HG02852 (cell line): Measurements from ENCODE around the gene FOXG1.

Source experiments
- ATAC-seq: cut with Tn5 transposase; IDR thresholded peaks from one replicate; pipeline ENCODE4 v1.9.1; 2021; ENCODE audit warnings: mild to moderate bottlenecking, moderate library complexity; ENCODE audit not compliant: unreplicated experiment

Gene FOXG1

GRCh38 chr14:28761438-28762291 is 4.9 kb upstream of the FOXG1 start:
- no peak for ATAC-seq

DNA sequence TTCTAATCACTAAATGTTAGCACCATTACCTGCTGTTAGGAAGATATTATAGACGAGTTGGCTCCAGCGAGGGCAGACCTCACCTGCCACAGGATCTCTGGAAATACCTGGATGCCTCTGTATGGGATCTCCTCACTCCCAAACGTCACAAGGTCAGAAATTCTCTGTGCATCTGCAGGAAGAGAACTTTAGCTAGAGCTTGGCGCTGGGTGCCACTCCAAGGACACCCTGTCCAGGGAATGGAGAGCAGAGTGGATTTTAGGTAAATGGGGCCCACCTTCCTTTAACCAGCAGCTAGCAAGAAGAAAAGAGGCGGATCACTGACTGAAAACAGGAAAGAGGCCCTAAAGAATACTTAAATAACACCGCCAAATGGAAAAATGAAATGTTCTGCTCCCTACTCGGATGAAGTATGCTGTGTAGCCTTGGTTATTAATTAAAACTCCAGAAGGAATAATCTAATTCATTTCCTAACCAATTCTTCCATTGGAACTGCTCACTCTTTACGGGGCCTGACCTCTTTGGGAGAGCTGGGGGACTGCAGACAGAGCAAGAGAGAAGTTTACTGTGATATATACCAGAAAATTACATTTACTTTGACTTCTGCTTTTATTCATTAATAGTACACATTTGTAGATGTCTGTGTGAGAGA is 4.2 kb upstream of the FOXG1 start:
- no peak for ATAC-seq

DNA sequence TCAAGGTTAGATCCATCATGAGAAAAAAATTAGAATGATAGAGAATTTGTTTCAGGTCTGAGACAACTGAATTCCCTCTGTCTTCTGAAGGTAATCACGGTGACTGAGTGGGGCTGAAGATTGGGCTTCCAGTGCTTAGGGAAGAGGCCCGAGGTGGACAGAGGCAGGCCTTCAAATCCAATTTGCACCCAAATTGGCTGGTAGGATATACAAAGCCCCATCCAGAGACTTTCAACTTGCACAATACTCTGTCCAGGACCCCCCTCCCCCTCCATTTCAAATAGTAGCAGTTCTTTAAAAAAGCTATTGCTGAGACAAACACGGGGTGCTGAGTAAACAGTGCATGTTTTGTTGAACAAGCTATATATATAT is 3.6 kb upstream of the FOXG1 start:
- no peak for ATAC-seq

DNA sequence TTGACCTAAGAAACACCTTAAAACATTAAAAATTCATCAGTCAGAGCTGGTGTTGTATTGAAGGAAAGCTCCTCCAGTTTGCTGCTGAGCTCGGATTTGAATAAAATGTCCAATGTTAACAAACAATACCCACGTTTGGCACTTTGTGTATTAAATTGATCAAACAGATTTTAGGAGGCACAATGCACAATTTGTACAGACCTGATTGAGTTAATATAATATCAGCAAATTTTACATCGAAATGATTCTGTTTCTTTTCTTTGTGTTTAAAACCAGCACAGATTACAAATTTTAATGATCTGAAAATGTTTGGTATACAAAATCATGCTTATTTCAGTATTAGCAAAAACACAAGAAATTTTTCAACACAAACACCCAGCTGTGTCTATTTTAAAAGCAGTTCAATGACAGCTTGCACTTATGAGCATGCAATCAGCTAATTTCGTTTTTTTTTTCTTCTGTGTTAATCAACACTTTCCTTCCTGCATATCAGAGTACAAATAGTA is 2.8 kb upstream of the FOXG1 start:
- no peak for ATAC-seq

DNA sequence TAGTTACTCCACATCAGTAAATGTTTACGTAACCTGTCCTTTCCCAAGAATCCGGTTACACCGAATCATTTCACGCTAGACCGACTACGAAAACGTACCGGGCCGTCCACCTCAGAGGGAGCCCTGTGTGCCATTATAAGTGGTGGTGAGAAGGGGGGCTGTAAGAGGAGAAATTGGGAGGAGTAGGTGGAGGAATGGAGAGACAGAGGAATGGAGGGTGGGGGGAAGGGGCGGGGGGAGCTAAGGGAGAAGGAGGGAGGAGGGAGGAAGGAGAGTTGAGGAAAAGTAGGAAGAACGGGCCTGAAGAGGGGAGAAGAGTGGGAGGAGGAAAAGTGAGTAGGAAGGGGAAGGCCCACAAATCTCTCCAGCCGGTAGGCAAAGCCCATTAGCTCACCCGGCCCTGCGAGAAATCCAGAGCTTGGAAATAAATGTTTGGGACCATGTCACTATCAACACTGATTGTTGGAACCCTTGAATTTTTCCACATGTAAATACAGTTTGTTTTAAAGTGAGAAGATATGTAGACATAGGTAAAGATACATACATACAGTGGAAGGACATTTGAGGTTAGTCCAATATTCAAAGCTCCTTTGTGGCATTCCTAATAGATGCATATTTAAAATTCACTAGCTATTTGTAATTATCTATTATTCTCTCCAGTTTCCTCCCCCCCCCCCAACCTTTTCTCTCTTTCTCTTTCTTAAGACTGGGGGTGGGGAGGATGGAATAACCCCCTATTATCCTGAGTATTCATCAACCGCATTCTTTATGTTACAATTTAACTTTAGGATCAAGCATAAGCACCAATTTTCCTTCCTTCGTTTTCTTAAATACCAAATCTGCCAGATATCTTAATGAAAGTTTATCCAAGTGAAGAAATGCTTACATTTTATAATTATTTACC is 2.1 kb upstream of the FOXG1 start:
- ATAC-seq, result no peak

GRCh38 chr14:28765169-28765830 is 1.3 kb upstream of the FOXG1 start:
- ATAC-seq, result no peak

GRCh38 chr14:28765831-28766468 is 637 bp upstream of the FOXG1 start:
- ATAC-seq, result no peak

DNA sequence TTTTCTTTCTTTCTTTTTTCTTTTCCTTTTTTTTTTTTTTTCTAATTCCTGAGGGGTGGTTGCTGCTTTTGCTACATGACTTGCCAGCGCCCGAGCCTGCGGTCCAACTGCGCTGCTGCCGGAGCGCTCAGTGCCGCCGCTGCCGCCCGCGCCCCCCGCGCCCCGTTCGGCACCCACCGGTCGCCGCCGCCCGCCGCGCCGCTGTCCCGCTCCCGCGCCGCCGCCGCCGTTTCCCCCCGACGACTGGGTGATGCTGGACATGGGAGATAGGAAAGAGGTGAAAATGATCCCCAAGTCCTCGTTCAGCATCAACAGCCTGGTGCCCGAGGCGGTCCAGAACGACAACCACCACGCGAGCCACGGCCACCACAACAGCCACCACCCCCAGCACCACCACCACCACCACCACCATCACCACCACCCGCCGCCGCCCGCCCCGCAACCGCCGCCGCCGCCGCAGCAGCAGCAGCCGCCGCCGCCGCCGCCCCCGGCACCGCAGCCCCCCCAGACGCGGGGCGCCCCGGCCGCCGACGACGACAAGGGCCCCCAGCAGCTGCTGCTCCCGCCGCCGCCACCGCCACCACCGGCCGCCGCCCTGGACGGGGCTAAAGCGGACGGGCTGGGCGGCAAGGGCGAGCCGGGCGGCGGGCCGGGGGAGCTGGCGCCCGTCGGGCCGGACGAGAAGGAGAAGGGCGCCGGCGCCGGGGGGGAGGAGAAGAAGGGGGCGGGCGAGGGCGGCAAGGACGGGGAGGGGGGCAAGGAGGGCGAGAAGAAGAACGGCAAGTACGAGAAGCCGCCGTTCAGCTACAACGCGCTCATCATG is 654 bp downstream of the FOXG1 start:
- no peak for ATAC-seq

- no peak for ATAC-seq
These were observed 1.5 kb downstream of the FOXG1 start for GRCh38 chr14:28767853-28768741.

DNA sequence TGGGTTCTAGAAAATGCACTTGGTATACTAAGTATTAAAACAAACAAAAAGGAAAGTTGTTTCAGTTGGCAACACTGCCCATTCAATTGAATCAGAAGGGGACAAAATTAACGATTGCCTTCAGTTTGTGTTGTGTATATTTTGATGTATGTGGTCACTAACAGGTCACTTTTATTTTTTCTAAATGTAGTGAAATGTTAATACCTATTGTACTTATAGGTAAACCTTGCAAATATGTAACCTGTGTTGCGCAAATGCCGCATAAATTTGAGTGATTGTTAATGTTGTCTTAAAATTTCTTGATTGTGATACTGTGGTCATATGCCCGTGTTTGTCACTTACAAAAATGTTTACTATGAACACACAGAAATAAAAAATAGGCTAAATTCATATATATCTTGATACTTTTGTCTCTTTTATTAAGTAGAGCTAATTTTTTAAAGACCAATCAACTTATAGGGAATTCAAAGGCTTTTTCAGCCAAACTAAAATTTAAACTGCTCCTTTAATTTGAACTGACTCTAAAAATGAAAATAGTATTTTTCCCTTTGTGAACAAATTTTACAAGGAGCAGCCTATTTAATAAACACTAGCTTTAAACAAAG is 2.8 kb downstream of the FOXG1 start:
- no peak for ATAC-seq

- ATAC-seq, result no peak
These were observed 3.5 kb downstream of the FOXG1 start for GRCh38 chr14:28770061-28770460.

DNA sequence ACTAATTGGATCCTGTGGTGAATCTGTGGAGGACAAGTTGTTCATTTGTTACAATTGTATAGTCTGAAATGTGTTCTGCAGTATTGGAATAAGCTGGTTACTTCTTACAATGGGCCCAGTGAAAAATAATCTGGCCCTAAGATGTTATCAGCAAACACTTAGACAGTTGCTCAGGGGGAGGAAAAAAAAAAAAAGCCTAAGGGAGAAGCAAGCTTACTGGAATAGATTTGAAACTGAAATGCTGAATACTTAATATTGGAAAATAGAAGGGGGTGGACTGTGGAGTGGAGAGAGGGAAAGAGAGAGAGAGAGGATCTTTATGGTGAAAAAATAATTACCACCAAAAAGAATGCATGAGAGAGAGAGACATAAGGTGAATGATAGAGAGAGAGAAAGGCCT is 4.0 kb downstream of the FOXG1 start:
- no peak for ATAC-seq

DNA sequence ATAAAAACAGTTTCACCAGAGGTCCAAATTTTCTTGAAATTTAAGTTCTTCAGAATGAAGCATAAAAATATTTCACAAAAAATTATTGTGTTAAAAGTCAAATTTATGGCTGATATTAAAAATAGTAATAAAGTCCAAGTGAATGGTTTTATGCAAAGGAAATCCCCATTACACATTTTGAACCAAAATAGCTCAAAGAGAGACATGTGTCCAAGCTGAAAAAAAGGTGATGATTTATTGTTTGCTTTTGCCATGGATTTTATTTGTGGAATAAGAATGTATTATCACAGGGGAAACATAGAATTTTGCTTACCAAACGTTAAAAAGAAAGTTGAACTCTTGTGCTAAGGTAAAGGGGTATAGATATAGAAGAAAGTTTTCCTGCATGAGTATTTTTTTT is 4.6 kb downstream of the FOXG1 start:
- no peak for ATAC-seq

GRCh38 chr14:28772613-28773012 is 6.0 kb downstream of the FOXG1 start:
- no peak for ATAC-seq

DNA sequence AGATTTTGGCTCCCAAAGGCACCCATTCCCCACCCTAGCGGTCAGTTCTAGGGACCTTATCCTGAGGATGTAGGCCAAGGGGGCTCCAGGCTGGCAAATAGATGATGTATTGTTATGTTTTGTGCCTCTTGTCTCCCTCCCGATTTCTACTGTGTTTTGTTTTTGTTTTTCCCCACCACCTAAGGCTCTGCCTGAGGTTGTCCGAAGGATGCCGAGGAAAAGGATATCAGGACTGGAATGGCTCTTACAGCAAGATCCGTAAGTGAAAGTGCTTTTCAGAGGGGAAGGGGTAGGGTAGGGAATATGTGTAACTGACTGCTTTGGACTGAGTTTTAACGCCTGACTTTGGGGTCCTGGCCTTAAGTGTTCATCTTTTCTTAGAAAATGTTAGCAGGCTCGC is 6.6 kb downstream of the FOXG1 start:
- no peak for ATAC-seq

- no peak for ATAC-seq
These were observed 7.5 kb downstream of the FOXG1 start for GRCh38 chr14:28773861-28774691.
